GM12878 (cell line): ENCODE measurements around the gene ADAMTSL1. TPM values are rescaled to one million over a fixed set of nuclear protein-coding genes. Genes with fewer than 3 reads are reported as not detected.

Experiments used
- ATAC-seq: fragments of 200-7000 bp; cut with Tn5 transposase; 3 replicates; pipeline ENCODE4 v1.9.1; 2020; ENCODE audit warnings: mild to moderate bottlenecking, moderate library complexity
- BruUV-seq: library from RNA; stranded (reverse); fragments of 400-500 nt; replicated peaks from 2 replicates; lab custom pipeline; 2021; lab: Mats Ljungman, UMichigan
- CTCF ChIA-PET: fragments of 300-600 bp; sonication (Branson Sonifier 250); formaldehyde crosslinking; extraction: SDS; loops from one replicate; lab custom pipeline; 2021; ENCODE audit warnings: inconsistent platforms; lab: Yijun Ruan, JAX
- POLR2A ChIA-PET: fragments of 350-600 bp; formaldehyde crosslinking; extraction: SDS; loops from one replicate; lab custom pipeline; 2021; ENCODE audit warnings: inconsistent platforms; lab: Charles Lee
- RAD21 ChIA-PET: fragments of 300-600 bp; sonication (Branson Sonifier 250); formaldehyde crosslinking; loops from one replicate; lab custom pipeline; 2023; ENCODE audit warnings: antibody characterized with exemption; ENCODE audit not compliant: unreplicated experiment; lab: Charles Lee
- SMC1A ChIA-PET: fragments of 300-600 bp; sonication (Branson Sonifier 250); formaldehyde crosslinking; loops from one replicate; lab custom pipeline; 2023; ENCODE audit not compliant: unreplicated experiment, uncharacterized antibody; lab: Charles Lee
- DNase-seq: peaks from one replicate; pipeline ENCODE4 v3.0.0-alpha.2; 2011; ENCODE audit warnings: low read depth, low spot score
- FAIRE-seq: peaks from 3 replicates; lab custom pipeline; 2011; peaks lifted over from hg19 to GRCh38; lab: Jason Lieb, UNC
- H2AFZ ChIP-seq: 2 replicates; pipeline ENCODE4 v1.6.0; 2011; ENCODE audit warnings: low read depth, low read length, control low read depth; ENCODE audit not compliant: control insufficient read depth
- H3K27ac ChIP-seq: 2 replicates; pipeline ENCODE4 v1.5.1; 2011; ENCODE audit warnings: control low read depth; ENCODE audit not compliant: control insufficient read depth, insufficient read depth
- H3K27me3 ChIP-seq, 2 experiments: replicated peaks in 1 of 2; 2 replicates each; pipeline versions ENCODE4 v1.6.0 to v1.6.1; 2011; ENCODE audit warnings: low read length in 1 of 2; ENCODE audit not compliant: control insufficient read depth in 2 of 2, insufficient read depth in 2 of 2
- H3K36me3 ChIP-seq, 2 experiments: 2 replicates each; pipeline ENCODE4 v1.5.1; 2011; ENCODE audit warnings: low read length in 1 of 2; ENCODE audit not compliant: control insufficient read depth in 2 of 2, insufficient read depth in 2 of 2
- H3K4me1 ChIP-seq: 2 replicates; pipeline ENCODE4 v1.6.1; 2011; ENCODE audit warnings: mild to moderate bottlenecking, low read length, moderate library complexity, mixed read lengths; ENCODE audit not compliant: control insufficient read depth, insufficient read depth
- H3K4me2 ChIP-seq: 2 replicates; pipeline ENCODE4 v1.6.0; 2011; ENCODE audit warnings: control low read depth; ENCODE audit not compliant: control insufficient read depth, insufficient read depth
- H3K4me3 ChIP-seq: fragments of 200-600 bp; sonication (generic); 2 replicates; pipeline ENCODE4 v1.5.1; 2016
- H3K79me2 ChIP-seq: 2 replicates; pipeline ENCODE4 v1.6.0; 2011; ENCODE audit warnings: low read length; ENCODE audit not compliant: control insufficient read depth, insufficient read depth
- H3K9ac ChIP-seq: 2 replicates; pipeline ENCODE4 v1.8.0; 2011; ENCODE audit warnings: low read length, control low read depth, mixed read lengths; ENCODE audit not compliant: control insufficient read depth, insufficient read depth
- H3K9me3 ChIP-seq: replicated peaks from 3 replicates; pipeline ENCODE4 v1.5.1; 2011; ENCODE audit warnings: mild to moderate bottlenecking, low read length; ENCODE audit not compliant: control insufficient read depth, insufficient read depth
- H4K20me1 ChIP-seq: 2 replicates; pipeline ENCODE4 v1.6.0; 2011; ENCODE audit not compliant: control insufficient read depth, insufficient read depth
- FOXK2 ChIP-seq: fragments of 450-650 bp; IDR thresholded peaks from 2 replicates; pipeline ENCODE4 v1.6.1; 2017; ENCODE audit warnings: mild to moderate bottlenecking, moderate library complexity
- MTA3 ChIP-seq: IDR thresholded peaks from 2 replicates; pipeline ENCODE4 v1.6.1; 2012; ENCODE audit warnings: low read length, inconsistent platforms, borderline replicate concordance
- RAD21 ChIP-seq: IDR thresholded peaks from 2 replicates; pipeline ENCODE4 v1.6.1; 2011; ENCODE audit warnings: mild to moderate bottlenecking, low read depth, low read length, moderate library complexity; ENCODE audit not compliant: insufficient read depth
- SMC3 ChIP-seq: IDR thresholded peaks from 2 replicates; pipeline ENCODE4 v1.6.1; 2011; ENCODE audit warnings: low read length, improper control_type of control experiment, borderline replicate concordance
- SRF ChIP-seq, 2 experiments: IDR thresholded peaks; 2 replicates each; pipeline ENCODE4 v1.6.1; 2011; ENCODE audit warnings: low read depth in 2 of 2, low read length in 2 of 2, mild to moderate bottlenecking in 1 of 2, moderate library complexity in 1 of 2
- WGBS: methylation state at CpG from one replicate; pipeline ENCODE4 v1.1.6; 2016; ENCODE audit warnings: low lambda C conversion rate; ENCODE audit not compliant: insufficient replicate concordance, insufficient coverage; ENCODE audit errors: missing lambda C conversion rate; 5-methylcytosine and 5-hydroxymethylcytosine counted together
- in situ Hi-C: fragments of 300-500 bp; cut with MboI; formaldehyde crosslinking; loops from 9 replicates; pipeline ENCODE4 v1.14.3; 2018; ENCODE audit warnings: mixed read lengths
- intact Hi-C: fragments of 100-400 bp; cut with micrococcal nuclease; formaldehyde crosslinking; loops from one replicate; pipeline ENCODE4 v1.14.2; 2022; ENCODE audit not compliant: unreplicated experiment
- polyA plus RNA-seq, 11 experiments: library from polyadenylated mRNA; depleted of rRNA in 4 of 11; unstranded in 6 of 11; stranded (reverse) in 5 of 11; fragments of >200 nt; fragmentation: Nextera tagmentation in 4 of 11; fragmentation: Illumina TruSeq in 1 of 11; extraction: Ambion mirVana in 4 of 11; extraction: Trizol in 1 of 11; gene quantifications; 1 replicate in 1 of 11; 2 replicates in 10 of 11; pipeline versions ENCODE4 v1.2.1 to v1.2.3, GENCODE V29; 2011 to 2016; ENCODE audit warnings: inconsistent platforms in 2 of 11, missing spikeins in 2 of 11, low read depth in 1 of 11
- total RNA-seq, 4 experiments: library from RNA; depleted of rRNA in 3 of 4; stranded (reverse); fragments of >200 nt in 3 of 4; fragmentation: Illumina TruSeq in 1 of 4; extraction: Trizol in 1 of 4; gene quantifications; 2 replicates each; pipeline versions ENCODE4 v1.2.1 to v1.2.3, GENCODE V29; 2013 to 2021
- TF ChIP-seq, protein P1 (sequence below), 3 experiments: IDR thresholded peaks in 2 of 3; conservative IDR thresholded peaks in 1 of 3; 2 replicates each; pipeline ENCODE4 v1.5.1; 2011; ENCODE audit warnings: low read depth in 3 of 3, low read length in 3 of 3, mild to moderate bottlenecking in 3 of 3, control low read depth in 2 of 3, moderate library complexity in 2 of 3, inconsistent platforms in 1 of 3, mixed read lengths in 1 of 3; ENCODE audit not compliant: control insufficient read depth in 2 of 3, insufficient read depth in 1 of 3; ENCODE audit errors: extremely low read depth in 1 of 3
- TF ChIP-seq, protein P2 (sequence below): IDR thresholded peaks from 2 replicates; pipeline ENCODE4 v1.6.1; 2012; ENCODE audit warnings: low read depth, low read length, improper control_type of control experiment

Gene ADAMTSL1
- total and polyA plus RNA-seq, 10 of the 15 experiments (the other 5 are each of a cell fraction or from before 2014, with no cell fraction given): 0.01 to 0.10 (median 0.07) TPM; not detected in 6

DNA sequence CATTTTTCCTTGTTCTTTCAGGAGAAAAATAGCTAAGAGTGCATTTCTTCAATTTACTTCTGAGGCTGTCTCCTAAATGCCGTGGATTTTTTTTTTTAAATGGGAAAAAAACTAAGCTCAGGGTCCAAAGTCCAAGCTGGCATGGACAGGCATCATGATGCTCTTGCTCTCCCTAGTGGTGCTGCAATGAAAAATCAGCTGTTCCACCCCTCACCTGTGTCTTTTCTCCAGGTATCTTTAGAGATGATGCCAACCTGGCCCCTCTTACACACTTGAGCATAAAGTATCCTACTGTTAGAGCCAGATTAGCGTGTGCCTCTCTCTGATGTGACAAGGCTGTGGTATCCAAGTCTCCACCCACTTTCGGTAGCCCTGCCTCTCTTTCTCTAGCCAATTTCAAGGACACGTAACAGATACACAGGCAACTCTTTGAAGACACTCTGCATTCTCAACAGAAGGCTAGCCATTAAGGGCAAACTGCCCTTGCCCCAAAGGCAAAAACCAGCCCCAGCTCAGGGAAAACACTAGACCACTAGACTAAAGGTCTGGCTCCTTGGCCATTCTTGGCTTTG is 350.2 kb downstream of the ADAMTSL1 start:
- POLR2A ChIA-PET: interaction anchor here (0.7 kb wide), 1 partner anchor 767 kb away, joined by 9 read pairs; no protein-coding TSS in a partner anchor
- SMC1A ChIA-PET: interaction anchor here (1.1 to 1.7 kb wide), 2 partner anchors 382 to 569 kb away, joined by 5 to 6 read pairs; no protein-coding TSS in a partner anchor
- Histone ChIP-seq H3K79me2 (no peaks in the 10 kb centered on the region), H4K20me1 (no peaks in the 10 kb centered on the region), H3K27ac (no peak overlapping the region), H3K36me3 (no peaks in the 10 kb centered on the region), H3K4me1 (no peaks in the 10 kb centered on the region), H3K4me2 (no peak overlapping the region), H3K27me3 (no peaks in the 10 kb centered on the region; a peak in 1 of 4 replicates), H3K9ac (no peak overlapping the region), H2AFZ (no peak overlapping the region), H3K9me3 (no peaks in the 10 kb centered on the region), H3K4me3 (no peak overlapping the region)
- no TSS peak for BruUV-seq
- FAIRE-seq (no peak), DNase-seq (no peak), ATAC-seq (peak; percentile 29; the same call in 1 of the 3 replicates)
- in situ Hi-C loops: no loop called here
- RAD21 ChIA-PET: interaction anchor here (1.1 kb wide), 1 partner anchor 382 kb away, joined by 4 read pairs; no protein-coding TSS in a partner anchor
- 33% methylated on average over 4 of the region's 4 CpGs for WGBS
- intact Hi-C loops: loop anchor here (10.0 kb wide), 2 partner anchors 201 to 569 kb away; no protein-coding TSS in a partner anchor
- peak; percentile 67 for TF ChIP-seq RAD21
- TF ChIP-seq, protein P1, sequence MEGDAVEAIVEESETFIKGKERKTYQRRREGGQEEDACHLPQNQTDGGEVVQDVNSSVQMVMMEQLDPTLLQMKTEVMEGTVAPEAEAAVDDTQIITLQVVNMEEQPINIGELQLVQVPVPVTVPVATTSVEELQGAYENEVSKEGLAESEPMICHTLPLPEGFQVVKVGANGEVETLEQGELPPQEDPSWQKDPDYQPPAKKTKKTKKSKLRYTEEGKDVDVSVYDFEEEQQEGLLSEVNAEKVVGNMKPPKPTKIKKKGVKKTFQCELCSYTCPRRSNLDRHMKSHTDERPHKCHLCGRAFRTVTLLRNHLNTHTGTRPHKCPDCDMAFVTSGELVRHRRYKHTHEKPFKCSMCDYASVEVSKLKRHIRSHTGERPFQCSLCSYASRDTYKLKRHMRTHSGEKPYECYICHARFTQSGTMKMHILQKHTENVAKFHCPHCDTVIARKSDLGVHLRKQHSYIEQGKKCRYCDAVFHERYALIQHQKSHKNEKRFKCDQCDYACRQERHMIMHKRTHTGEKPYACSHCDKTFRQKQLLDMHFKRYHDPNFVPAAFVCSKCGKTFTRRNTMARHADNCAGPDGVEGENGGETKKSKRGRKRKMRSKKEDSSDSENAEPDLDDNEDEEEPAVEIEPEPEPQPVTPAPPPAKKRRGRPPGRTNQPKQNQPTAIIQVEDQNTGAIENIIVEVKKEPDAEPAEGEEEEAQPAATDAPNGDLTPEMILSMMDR (IDR thresholded peaks at IDR 0.05 in 2 of 3, conservative IDR thresholded peaks at IDR 0.05 in 1 of 3; ENCODE audit: control insufficient read depth in 2 of 3, extremely low read depth in 1 of 3, insufficient read depth in 1 of 3, low read depth in 3 of 3, low read length in 3 of 3): peak; percentile 28 to 41 (median 38); a peak in 5 of 6 replicates
- TF ChIP-seq MTA3: no peak
- no peak for TF ChIP-seq FOXK2
- TF ChIP-seq, protein P2, sequence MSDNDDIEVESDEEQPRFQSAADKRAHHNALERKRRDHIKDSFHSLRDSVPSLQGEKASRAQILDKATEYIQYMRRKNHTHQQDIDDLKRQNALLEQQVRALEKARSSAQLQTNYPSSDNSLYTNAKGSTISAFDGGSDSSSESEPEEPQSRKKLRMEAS: no peak
- no peak for TF ChIP-seq SRF (IDR thresholded peaks at IDR 0.05; ENCODE audit: low read depth in 2 of 2, low read length in 2 of 2)
- peak; percentile 29; the same call in 1 of the 2 replicates for TF ChIP-seq SMC3
- CTCF ChIA-PET: interaction anchor here (0.6 to 1.7 kb wide), 9 partner anchors 14 to 581 kb away, joined by 3 to 13 read pairs (median 3); no protein-coding TSS in a partner anchor
